ENCODE measurements around the gene MAML3. TPM values are rescaled to one million over a fixed set of nuclear protein-coding genes. Genes with fewer than 3 reads are reported as not detected.
A peak's percentile ranks its signal among the peaks of the same experiment; 100 is the strongest.

MAML3 gene
- total and polyA plus RNA-seq, 8 donors, result 5.8 to 18.7 (median 16.7) TPM

- peaks cover 12 to 30% of the 10 kb centered on the region in 2 donors for H3K4me1 ChIP-seq
- H3K4me3 ChIP-seq, result no peak overlapping the region
- H3K9me3 ChIP-seq, result no peaks in the 10 kb centered on the region
- no peaks in the 10 kb centered on the region for H3K27me3 ChIP-seq
- no peaks in the 10 kb centered on the region for H3K36me3 ChIP-seq
- DNase-seq, result no peak
- intact Hi-C loops (cut with DNase I), result no loop called here
- no peak for ATAC-seq
- no peak overlapping the region for H3K27ac ChIP-seq
- TF ChIP-seq CTCF (IDR thresholded peaks at IDR 0.05), result no peak
These were observed 231.5 kb downstream of the MAML3 start for GRCh38 chr4:139922406-139923024.

- DNase-seq, result peak in 2 of 4 donors; percentile 43 to 57
- intact Hi-C loops (cut with DNase I), result no loop called here
- Histone ChIP-seq H3K4me1 (peaks cover 12 to 30% of the 10 kb centered on the region in 2 donors), H3K36me3 (no peaks in the 10 kb centered on the region), H3K9me3 (no peaks in the 10 kb centered on the region), H3K27me3 (no peaks in the 10 kb centered on the region), H3K27ac (no peak overlapping the region), H3K4me3 (no peak overlapping the region)
- TF ChIP-seq CTCF (IDR thresholded peaks at IDR 0.05), result no peak
- ATAC-seq, result peak; percentile 94
These were observed 232.4 kb downstream of the MAML3 start for GRCh38 chr4:139921429-139922184.

GRCh38 chr4:139920486-139921002 lies 233.4 kb downstream of the MAML3 start:
- Histone ChIP-seq H3K9me3 (no peaks in the 10 kb centered on the region), H3K4me1 (peaks cover 12 to 30% of the 10 kb centered on the region in 2 donors), H3K27me3 (no peaks in the 10 kb centered on the region), H3K36me3 (no peaks in the 10 kb centered on the region), H3K4me3 (no peak overlapping the region), H3K27ac (peak overlapping the region; percentile 46 to 75)
- DNase-seq (no peak), ATAC-seq (no peak)
- intact Hi-C loops (cut with DNase I), result no loop called here
- no peak for TF ChIP-seq CTCF (IDR thresholded peaks at IDR 0.05)

GRCh38 chr4:139919521-139919920 lies 234.5 kb downstream of the MAML3 start:
- Histone ChIP-seq H3K9me3 (no peaks in the 10 kb centered on the region), H3K27me3 (no peaks in the 10 kb centered on the region), H3K4me1 (peaks cover 12 to 30% of the 10 kb centered on the region in 2 donors), H3K36me3 (no peaks in the 10 kb centered on the region), H3K4me3 (no peak overlapping the region), H3K27ac (peak overlapping the region; percentile 45 to 75)
- DNase-seq (no peak), ATAC-seq (peak; percentile 29)
- intact Hi-C loops (cut with DNase I), result no loop called here
- TF ChIP-seq CTCF (IDR thresholded peaks at IDR 0.05), result no peak

- Histone ChIP-seq H3K9me3 (no peaks in the 10 kb centered on the region), H3K36me3 (no peaks in the 10 kb centered on the region), H3K27ac (peak overlapping the region; percentile 45 to 75), H3K4me1 (peaks cover 12 to 33% of the 10 kb centered on the region in 2 donors), H3K4me3 (no peak overlapping the region), H3K27me3 (no peaks in the 10 kb centered on the region)
- no peak for TF ChIP-seq CTCF (IDR thresholded peaks at IDR 0.05)
- intact Hi-C loops (cut with DNase I), result no loop called here
- ATAC-seq, result no peak
- DNase-seq, result no peak
These were observed 235.0 kb downstream of the MAML3 start for GRCh38 chr4:139919004-139919403.
